Measurements from ENCODE around the gene GASK1A. TPM values are rescaled to one million over a fixed set of nuclear protein-coding genes. Genes with fewer than 3 reads are reported as not detected.

The GASK1A gene
- total RNA-seq, 1 donor from 2014 or later = 2.1 TPM

DNA sequence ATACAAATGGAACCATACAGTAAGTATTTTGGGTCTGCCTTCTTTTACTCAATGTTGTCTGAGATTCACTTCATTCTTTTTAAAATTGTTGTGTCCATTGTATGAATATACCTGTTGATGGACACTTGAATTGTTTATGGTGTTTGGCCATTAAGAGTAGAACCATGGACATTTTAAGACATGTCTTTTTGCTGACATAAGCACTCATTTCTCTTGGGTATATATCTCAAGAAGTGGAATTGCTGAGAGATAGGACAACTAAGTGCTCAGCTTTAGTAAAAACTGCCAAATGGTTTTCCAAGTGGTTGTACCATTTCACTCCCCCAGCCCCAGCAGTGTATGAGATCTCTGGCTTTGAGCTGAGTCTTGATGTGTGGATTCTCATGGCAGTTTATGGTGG lies 98.6 kb downstream of the GASK1A start:
- TF ChIP-seq, protein P1, sequence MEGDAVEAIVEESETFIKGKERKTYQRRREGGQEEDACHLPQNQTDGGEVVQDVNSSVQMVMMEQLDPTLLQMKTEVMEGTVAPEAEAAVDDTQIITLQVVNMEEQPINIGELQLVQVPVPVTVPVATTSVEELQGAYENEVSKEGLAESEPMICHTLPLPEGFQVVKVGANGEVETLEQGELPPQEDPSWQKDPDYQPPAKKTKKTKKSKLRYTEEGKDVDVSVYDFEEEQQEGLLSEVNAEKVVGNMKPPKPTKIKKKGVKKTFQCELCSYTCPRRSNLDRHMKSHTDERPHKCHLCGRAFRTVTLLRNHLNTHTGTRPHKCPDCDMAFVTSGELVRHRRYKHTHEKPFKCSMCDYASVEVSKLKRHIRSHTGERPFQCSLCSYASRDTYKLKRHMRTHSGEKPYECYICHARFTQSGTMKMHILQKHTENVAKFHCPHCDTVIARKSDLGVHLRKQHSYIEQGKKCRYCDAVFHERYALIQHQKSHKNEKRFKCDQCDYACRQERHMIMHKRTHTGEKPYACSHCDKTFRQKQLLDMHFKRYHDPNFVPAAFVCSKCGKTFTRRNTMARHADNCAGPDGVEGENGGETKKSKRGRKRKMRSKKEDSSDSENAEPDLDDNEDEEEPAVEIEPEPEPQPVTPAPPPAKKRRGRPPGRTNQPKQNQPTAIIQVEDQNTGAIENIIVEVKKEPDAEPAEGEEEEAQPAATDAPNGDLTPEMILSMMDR (conservative IDR thresholded peaks at IDR 0.05) = no peak
- H3K4me3 Mint-ChIP-seq = no peak overlapping the region
- DNase-seq (ENCODE audit: low read depth, low spot score) = no peak
- no peaks in the 10 kb centered on the region for H3K9me3 Mint-ChIP-seq
- peaks cover 24% of the 10 kb centered on the region for H3K36me3 Mint-ChIP-seq (ENCODE audit: low read depth)
- no peaks in the 10 kb centered on the region for H3K4me1 Mint-ChIP-seq
- H3K27me3 Mint-ChIP-seq (ENCODE audit: low read depth) = no peaks in the 10 kb centered on the region
- H3K27ac Mint-ChIP-seq (ENCODE audit: unreplicated experiment) = no peak overlapping the region

DNA sequence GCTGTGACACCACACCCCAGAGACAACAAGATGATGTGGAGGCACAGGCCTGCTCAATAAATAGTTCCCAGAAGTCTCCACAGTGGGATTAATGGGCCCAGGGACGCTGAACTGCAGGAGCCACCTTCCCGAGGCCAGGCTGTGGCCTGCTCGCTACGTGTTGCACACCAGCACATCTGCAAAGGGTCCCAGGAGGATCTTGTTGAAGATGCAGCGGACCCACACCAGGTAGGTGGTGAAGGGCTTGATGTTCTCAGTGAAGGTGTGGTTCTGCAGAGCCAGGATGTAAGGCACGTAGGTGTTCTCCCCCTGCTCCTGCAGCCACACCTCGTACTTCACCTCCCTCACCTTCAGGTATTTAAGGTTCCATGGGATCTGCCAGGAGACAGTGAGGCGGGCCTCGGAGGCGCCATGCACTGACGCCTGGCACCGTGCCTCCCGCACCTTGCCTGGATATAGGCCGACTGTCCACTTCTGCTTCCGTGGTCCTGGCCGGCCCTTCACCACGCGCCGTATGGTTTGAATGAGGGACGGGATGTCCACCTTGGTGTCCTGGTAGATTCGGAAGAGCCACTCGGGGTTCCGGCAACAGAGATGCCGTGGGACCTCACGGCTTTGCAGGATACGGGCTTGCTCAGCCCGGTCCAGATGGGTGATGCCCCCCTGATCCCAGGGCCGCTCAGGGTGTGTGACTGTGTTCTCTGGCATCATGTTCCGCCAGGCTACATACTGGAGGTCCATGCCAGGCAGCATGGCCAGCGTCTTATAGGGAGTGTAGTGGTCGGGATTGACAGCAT lies 100.6 kb downstream of the GASK1A start:
- TF ChIP-seq, protein P1 (conservative IDR thresholded peaks at IDR 0.05) = no peak
- H3K27me3 Mint-ChIP-seq (ENCODE audit: low read depth) = no peaks in the 10 kb centered on the region
- no peak overlapping the region for H3K27ac Mint-ChIP-seq (ENCODE audit: unreplicated experiment)
- no peaks in the 10 kb centered on the region for H3K4me1 Mint-ChIP-seq
- H3K9me3 Mint-ChIP-seq = no peaks in the 10 kb centered on the region
- DNase-seq (ENCODE audit: low read depth, low spot score) = no peak
- peaks cover 24% of the 10 kb centered on the region for H3K36me3 Mint-ChIP-seq (ENCODE audit: low read depth)
- H3K4me3 Mint-ChIP-seq = no peak overlapping the region

DNA sequence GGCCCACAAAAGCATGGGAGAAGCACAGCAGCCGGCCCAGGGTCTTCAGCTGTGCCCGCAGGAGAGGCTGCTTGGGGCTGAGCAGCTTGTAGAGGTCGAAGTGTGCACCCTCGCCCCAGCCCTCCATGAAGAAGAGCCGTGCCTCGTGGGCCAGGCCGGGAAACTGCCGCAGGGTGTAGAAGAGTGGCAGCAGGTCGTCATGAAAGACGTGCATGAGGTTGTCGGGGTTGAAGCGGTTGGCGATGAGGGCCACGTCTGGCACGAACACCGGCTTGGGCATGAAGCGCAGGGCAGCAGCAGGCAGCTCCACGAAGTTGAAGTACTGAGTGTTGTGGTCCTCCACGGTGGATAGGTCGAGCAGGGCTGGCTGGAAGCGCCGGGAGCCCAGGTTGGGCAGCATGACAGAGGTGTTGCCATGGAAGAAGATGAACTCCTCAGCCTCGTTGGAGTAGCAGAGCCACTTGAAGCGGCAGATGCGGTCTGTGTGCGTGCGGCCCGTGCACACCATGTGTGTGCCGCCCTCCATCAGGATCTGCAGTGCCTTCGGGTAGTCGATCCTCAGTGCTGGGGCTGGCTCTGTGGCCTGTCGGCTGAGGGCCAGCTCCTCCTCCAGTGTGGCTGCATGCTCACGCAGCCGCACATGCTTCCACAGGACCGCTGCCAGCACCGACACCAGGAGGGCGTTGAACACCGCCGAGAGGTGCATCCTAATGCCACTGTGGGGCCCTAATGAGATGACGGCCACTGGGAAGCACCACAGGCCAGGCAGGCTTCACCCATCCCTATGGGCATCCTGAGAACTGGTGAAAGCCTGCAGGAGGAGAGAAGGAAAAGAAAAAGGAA lies 101.8 kb downstream of the GASK1A start:
- H3K27me3 Mint-ChIP-seq (ENCODE audit: low read depth) = no peaks in the 10 kb centered on the region
- H3K4me1 Mint-ChIP-seq = no peaks in the 10 kb centered on the region
- no peaks in the 10 kb centered on the region for H3K9me3 Mint-ChIP-seq
- H3K27ac Mint-ChIP-seq (ENCODE audit: unreplicated experiment) = no peak overlapping the region
- no peak for DNase-seq (ENCODE audit: low read depth, low spot score)
- TF ChIP-seq, protein P1 (conservative IDR thresholded peaks at IDR 0.05) = no peak
- peaks cover 26% of the 10 kb centered on the region for H3K36me3 Mint-ChIP-seq (ENCODE audit: low read depth)
- H3K4me3 Mint-ChIP-seq = no peak overlapping the region

- Mint-ChIP-seq H3K4me1 (no peaks in the 10 kb centered on the region), H3K4me3 (no peak overlapping the region), H3K9me3 (no peaks in the 10 kb centered on the region), H3K27me3 (ENCODE audit: low read depth) (no peaks in the 10 kb centered on the region), H3K36me3 (ENCODE audit: low read depth) (peaks cover 26% of the 10 kb centered on the region), H3K27ac (ENCODE audit: unreplicated experiment) (no peak overlapping the region)
- no peak for DNase-seq (ENCODE audit: low read depth, low spot score)
- TF ChIP-seq, protein P1 (conservative IDR thresholded peaks at IDR 0.05) = no peak
Measured at GRCh38 chr3:43081796-43082195, 102.7 kb downstream of the GASK1A start.

DNA sequence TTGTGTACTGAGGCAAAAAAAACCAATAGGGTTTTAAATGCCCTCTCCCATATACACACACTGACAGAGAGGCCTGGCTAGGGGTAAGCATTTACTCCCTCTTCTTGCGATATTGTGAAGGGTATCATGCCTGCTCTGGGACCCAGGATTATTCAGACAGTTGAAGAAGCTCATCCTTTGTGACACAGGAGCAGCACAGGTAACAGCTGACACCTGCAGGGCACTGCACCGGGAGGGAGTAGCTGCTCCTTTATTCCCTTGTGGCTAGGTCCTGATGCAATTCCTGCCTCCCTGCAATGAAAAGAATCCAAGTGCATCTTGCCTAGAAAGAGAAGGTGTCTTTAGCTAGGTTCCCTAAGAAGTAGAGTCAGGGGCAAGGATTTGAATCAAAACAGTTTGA lies 103.3 kb downstream of the GASK1A start:
- H3K36me3 Mint-ChIP-seq (ENCODE audit: low read depth) = peaks cover 24% of the 10 kb centered on the region
- no peak overlapping the region for H3K4me3 Mint-ChIP-seq
- H3K27me3 Mint-ChIP-seq (ENCODE audit: low read depth) = no peaks in the 10 kb centered on the region
- TF ChIP-seq, protein P1 (conservative IDR thresholded peaks at IDR 0.05) = no peak
- DNase-seq (ENCODE audit: low read depth, low spot score) = no peak
- H3K4me1 Mint-ChIP-seq = no peaks in the 10 kb centered on the region
- no peak overlapping the region for H3K27ac Mint-ChIP-seq (ENCODE audit: unreplicated experiment)
- no peaks in the 10 kb centered on the region for H3K9me3 Mint-ChIP-seq

Measured in neural crest cell (in vitro differentiated cells).